ENCODE results near the gene PKIB.

PKIB gene

GRCh38 chr6:122704066-122704465 is 93.9 kb downstream of the PKIB start:
- H3K9ac ChIP-seq (ENCODE audit: low read length), result no peak overlapping the region
- H3K9me3 ChIP-seq (ENCODE audit: control insufficient read depth, insufficient read depth, low read depth, low read length), result no peaks in the 10 kb centered on the region
- peaks cover 10% of the 10 kb centered on the region for H3K36me3 ChIP-seq (ENCODE audit: control insufficient read depth, insufficient read depth, low read length)
- H3K4me1 ChIP-seq (ENCODE audit: control insufficient read depth, insufficient read depth, low read length), result no peaks in the 10 kb centered on the region
- H3K4me3 ChIP-seq (ENCODE audit: low read depth, low read length), result no peak overlapping the region
- H3K27me3 ChIP-seq (ENCODE audit: control insufficient read depth, insufficient read depth, low read length), result no peaks in the 10 kb centered on the region
- H3K27ac ChIP-seq (ENCODE audit: low read depth, low read length), result no peak overlapping the region

- no peaks in the 10 kb centered on the region for H3K4me1 ChIP-seq (ENCODE audit: control insufficient read depth, insufficient read depth, low read length)
- H3K27me3 ChIP-seq (ENCODE audit: control insufficient read depth, insufficient read depth, low read length), result no peaks in the 10 kb centered on the region
- H3K4me3 ChIP-seq (ENCODE audit: low read depth, low read length), result no peak overlapping the region
- no peak overlapping the region for H3K27ac ChIP-seq (ENCODE audit: low read depth, low read length)
- H3K9ac ChIP-seq (ENCODE audit: low read length), result no peak overlapping the region
- no peaks in the 10 kb centered on the region for H3K9me3 ChIP-seq (ENCODE audit: control insufficient read depth, insufficient read depth, low read depth, low read length)
- no peaks in the 10 kb centered on the region for H3K36me3 ChIP-seq (ENCODE audit: control insufficient read depth, insufficient read depth, low read length)
Observed at GRCh38 chr6:122709922-122710512, 99.8 kb downstream of the PKIB start.

- no peaks in the 10 kb centered on the region for H3K9me3 ChIP-seq (ENCODE audit: control insufficient read depth, insufficient read depth, low read depth, low read length)
- no peaks in the 10 kb centered on the region for H3K36me3 ChIP-seq (ENCODE audit: control insufficient read depth, insufficient read depth, low read length)
- no peaks in the 10 kb centered on the region for H3K4me1 ChIP-seq (ENCODE audit: control insufficient read depth, insufficient read depth, low read length)
- no peak overlapping the region for H3K9ac ChIP-seq (ENCODE audit: low read length)
- no peaks in the 10 kb centered on the region for H3K27me3 ChIP-seq (ENCODE audit: control insufficient read depth, insufficient read depth, low read length)
- H3K4me3 ChIP-seq (ENCODE audit: low read depth, low read length), result no peak overlapping the region
- H3K27ac ChIP-seq (ENCODE audit: low read depth, low read length), result no peak overlapping the region
Observed at GRCh38 chr6:122710908-122711635, 100.9 kb downstream of the PKIB start.

GRCh38 chr6:122712093-122712447 is 101.9 kb downstream of the PKIB start:
- no peaks in the 10 kb centered on the region for H3K36me3 ChIP-seq (ENCODE audit: control insufficient read depth, insufficient read depth, low read length)
- H3K9ac ChIP-seq (ENCODE audit: low read length), result no peak overlapping the region
- no peak overlapping the region for H3K4me3 ChIP-seq (ENCODE audit: low read depth, low read length)
- no peaks in the 10 kb centered on the region for H3K9me3 ChIP-seq (ENCODE audit: control insufficient read depth, insufficient read depth, low read depth, low read length)
- peaks cover 8% of the 10 kb centered on the region; the same call in 1 of the 2 replicates for H3K4me1 ChIP-seq (ENCODE audit: control insufficient read depth, insufficient read depth, low read length)
- no peaks in the 10 kb centered on the region for H3K27me3 ChIP-seq (ENCODE audit: control insufficient read depth, insufficient read depth, low read length)
- no peak overlapping the region for H3K27ac ChIP-seq (ENCODE audit: low read depth, low read length)

- Histone ChIP-seq H3K36me3 (ENCODE audit: control insufficient read depth, insufficient read depth, low read length) (no peaks in the 10 kb centered on the region), H3K4me1 (ENCODE audit: control insufficient read depth, insufficient read depth, low read length) (peaks cover 10% of the 10 kb centered on the region), H3K9ac (ENCODE audit: low read length) (no peak overlapping the region), H3K27ac (ENCODE audit: low read depth, low read length) (no peak overlapping the region), H3K27me3 (ENCODE audit: control insufficient read depth, insufficient read depth, low read length) (no peaks in the 10 kb centered on the region), H3K9me3 (ENCODE audit: control insufficient read depth, insufficient read depth, low read depth, low read length) (no peaks in the 10 kb centered on the region), H3K4me3 (ENCODE audit: low read depth, low read length) (no peak overlapping the region)
Observed at GRCh38 chr6:122712448-122713137, 102.4 kb downstream of the PKIB start.

GRCh38 chr6:122713138-122713537 is 102.9 kb downstream of the PKIB start:
- Histone ChIP-seq H3K9ac (ENCODE audit: low read length) (no peak overlapping the region), H3K9me3 (ENCODE audit: control insufficient read depth, insufficient read depth, low read depth, low read length) (no peaks in the 10 kb centered on the region), H3K27me3 (ENCODE audit: control insufficient read depth, insufficient read depth, low read length) (no peaks in the 10 kb centered on the region), H3K36me3 (ENCODE audit: control insufficient read depth, insufficient read depth, low read length) (no peaks in the 10 kb centered on the region), H3K27ac (ENCODE audit: low read depth, low read length) (no peak overlapping the region), H3K4me1 (ENCODE audit: control insufficient read depth, insufficient read depth, low read length) (peaks cover 13% of the 10 kb centered on the region), H3K4me3 (ENCODE audit: low read depth, low read length) (no peak overlapping the region)

- no peak overlapping the region for H3K9ac ChIP-seq (ENCODE audit: low read length)
- H3K27me3 ChIP-seq (ENCODE audit: control insufficient read depth, insufficient read depth, low read length), result no peaks in the 10 kb centered on the region
- no peak overlapping the region for H3K27ac ChIP-seq (ENCODE audit: low read depth, low read length)
- no peaks in the 10 kb centered on the region for H3K9me3 ChIP-seq (ENCODE audit: control insufficient read depth, insufficient read depth, low read depth, low read length)
- H3K36me3 ChIP-seq (ENCODE audit: control insufficient read depth, insufficient read depth, low read length), result no peaks in the 10 kb centered on the region
- H3K4me3 ChIP-seq (ENCODE audit: low read depth, low read length), result no peak overlapping the region
- H3K4me1 ChIP-seq (ENCODE audit: control insufficient read depth, insufficient read depth, low read length), result peaks cover 13% of the 10 kb centered on the region
Observed at GRCh38 chr6:122714059-122714458, 103.9 kb downstream of the PKIB start.

GRCh38 chr6:122715725-122716124 is 105.5 kb downstream of the PKIB start:
- Histone ChIP-seq H3K9ac (ENCODE audit: low read length) (no peak overlapping the region), H3K9me3 (ENCODE audit: control insufficient read depth, insufficient read depth, low read depth, low read length) (no peaks in the 10 kb centered on the region), H3K27me3 (ENCODE audit: control insufficient read depth, insufficient read depth, low read length) (no peaks in the 10 kb centered on the region), H3K27ac (ENCODE audit: low read depth, low read length) (no peak overlapping the region), H3K4me3 (ENCODE audit: low read depth, low read length) (no peak overlapping the region), H3K4me1 (ENCODE audit: control insufficient read depth, insufficient read depth, low read length) (peaks cover 13% of the 10 kb centered on the region), H3K36me3 (ENCODE audit: control insufficient read depth, insufficient read depth, low read length) (no peaks in the 10 kb centered on the region)

- Histone ChIP-seq H3K27me3 (ENCODE audit: control insufficient read depth, insufficient read depth, low read length) (no peaks in the 10 kb centered on the region), H3K36me3 (ENCODE audit: control insufficient read depth, insufficient read depth, low read length) (no peaks in the 10 kb centered on the region), H3K4me1 (ENCODE audit: control insufficient read depth, insufficient read depth, low read length) (peaks cover 13% of the 10 kb centered on the region), H3K4me3 (ENCODE audit: low read depth, low read length) (no peak overlapping the region), H3K9ac (ENCODE audit: low read length) (no peak overlapping the region), H3K27ac (ENCODE audit: low read depth, low read length) (no peak overlapping the region), H3K9me3 (ENCODE audit: control insufficient read depth, insufficient read depth, low read depth, low read length) (no peaks in the 10 kb centered on the region)
Observed at GRCh38 chr6:122717350-122717749, 107.1 kb downstream of the PKIB start.

GRCh38 chr6:122718616-122719015 is 108.4 kb downstream of the PKIB start:
- H3K9me3 ChIP-seq (ENCODE audit: control insufficient read depth, insufficient read depth, low read depth, low read length), result no peaks in the 10 kb centered on the region
- H3K4me3 ChIP-seq (ENCODE audit: low read depth, low read length), result no peak overlapping the region
- no peaks in the 10 kb centered on the region for H3K27me3 ChIP-seq (ENCODE audit: control insufficient read depth, insufficient read depth, low read length)
- no peak overlapping the region for H3K9ac ChIP-seq (ENCODE audit: low read length)
- H3K27ac ChIP-seq (ENCODE audit: low read depth, low read length), result no peak overlapping the region
- no peaks in the 10 kb centered on the region for H3K36me3 ChIP-seq (ENCODE audit: control insufficient read depth, insufficient read depth, low read length)
- H3K4me1 ChIP-seq (ENCODE audit: control insufficient read depth, insufficient read depth, low read length), result peaks cover 13% of the 10 kb centered on the region

- Histone ChIP-seq H3K4me1 (ENCODE audit: control insufficient read depth, insufficient read depth, low read length) (peaks cover 13% of the 10 kb centered on the region), H3K27ac (ENCODE audit: low read depth, low read length) (no peak overlapping the region), H3K27me3 (ENCODE audit: control insufficient read depth, insufficient read depth, low read length) (no peaks in the 10 kb centered on the region), H3K9ac (ENCODE audit: low read length) (no peak overlapping the region), H3K4me3 (ENCODE audit: low read depth, low read length) (no peak overlapping the region), H3K36me3 (ENCODE audit: control insufficient read depth, insufficient read depth, low read length) (no peaks in the 10 kb centered on the region), H3K9me3 (ENCODE audit: control insufficient read depth, insufficient read depth, low read depth, low read length) (no peaks in the 10 kb centered on the region)
Observed at GRCh38 chr6:122719176-122719575, 109.0 kb downstream of the PKIB start.

All from HUES6 (cell line).